H1 (cell line): ENCODE results near the gene SIDT1. TPM values are rescaled to one million over a fixed set of nuclear protein-coding genes. Genes with fewer than 3 reads are reported as not detected.

Experiments
- CTBP2 ChIP-seq: IDR thresholded peaks from 2 replicates; pipeline ENCODE4 v1.7.0; 2011; ENCODE audit warnings: borderline replicate concordance, mild to moderate bottlenecking, moderate library complexity, mixed read lengths, low read length; ENCODE audit not compliant: insufficient read depth, insufficient read length
- EGR1 ChIP-seq: IDR thresholded peaks from 2 replicates; pipeline ENCODE4 v1.6.1; 2011; ENCODE audit warnings: low read depth, low read length, borderline replicate concordance
- FOSL1 ChIP-seq: IDR thresholded peaks from 2 replicates; pipeline ENCODE4 v1.6.1; 2011; ENCODE audit warnings: mild to moderate bottlenecking, low read depth, low read length, moderate library complexity; ENCODE audit not compliant: insufficient read depth
- GTF2F1 ChIP-seq: IDR thresholded peaks from 2 replicates; pipeline ENCODE4 v1.6.1; 2012; ENCODE audit warnings: low read depth, low read length, improper control_type of control experiment, borderline replicate concordance
- polyA plus RNA-seq, 7 experiments: library from polyadenylated mRNA; depleted of rRNA in 3 of 7; stranded (reverse) in 5 of 7; unstranded in 2 of 7; fragments of >200 nt in 5 of 7; fragments of 200-250 nt in 2 of 7; gene quantifications; 1 replicate in 5 of 7; 2 replicates in 1 of 7; 4 replicates in 1 of 7; pipeline versions ENCODE4 v1.2.1 to v1.2.3, GENCODE V29; 2011 to 2013; ENCODE audit warnings: missing spikeins in 2 of 7, mixed read lengths in 2 of 7
- total RNA-seq: library from RNA; stranded (reverse); fragmentation: NEBNext Ultra II Directional; extraction: Animal tissue kit (Norgen Biotek cat#: 25700); gene quantifications from 2 replicates; pipeline ENCODE4 v1.2.1, GENCODE V29; 2021

The SIDT1 gene
- total and polyA plus RNA-seq, 2 of the 8 experiments (the other 6 are each of a cell fraction or from before 2014, with no cell fraction given), result 0.06 TPM; not detected in 1

DNA sequence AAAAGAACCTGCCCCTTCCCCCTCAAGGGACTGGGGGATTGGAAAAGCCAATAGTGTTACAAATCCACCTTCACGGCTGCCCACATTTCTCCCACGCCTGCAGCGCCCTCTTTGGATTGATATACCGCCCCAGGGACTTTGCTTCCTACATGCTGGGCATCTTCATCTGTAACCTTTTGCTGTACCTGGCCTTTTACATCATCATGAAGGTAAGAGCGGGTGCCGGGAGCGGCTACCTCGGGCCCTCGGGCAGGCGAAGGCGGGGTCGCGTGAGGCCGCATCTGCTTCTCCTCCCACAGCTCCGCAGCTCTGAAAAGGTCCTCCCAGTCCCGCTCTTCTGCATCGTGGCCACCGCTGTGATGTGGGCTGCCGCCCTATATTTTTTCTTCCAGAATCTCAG is 91.0 kb downstream of the SIDT1 start (continued):
- TF ChIP-seq CTBP2 (no peak), FOSL1 (no peak), GTF2F1 (no peak), EGR1 (no peak)
